Suppressor macrophage (primary cell): ENCODE measurements around the gene ZNF716.
"Not testable (repeated sequence)": the region's sequence is repeated elsewhere in the genome, so short reads cannot be mapped to it uniquely, and the experiment has no call there.

ENCODE experiments used
- DNase-seq, 4 experiments: peaks; one replicate each; pipeline ENCODE4 v3.0.0-alpha.2; 2020 to 2022

ZNF716 gene

DNA sequence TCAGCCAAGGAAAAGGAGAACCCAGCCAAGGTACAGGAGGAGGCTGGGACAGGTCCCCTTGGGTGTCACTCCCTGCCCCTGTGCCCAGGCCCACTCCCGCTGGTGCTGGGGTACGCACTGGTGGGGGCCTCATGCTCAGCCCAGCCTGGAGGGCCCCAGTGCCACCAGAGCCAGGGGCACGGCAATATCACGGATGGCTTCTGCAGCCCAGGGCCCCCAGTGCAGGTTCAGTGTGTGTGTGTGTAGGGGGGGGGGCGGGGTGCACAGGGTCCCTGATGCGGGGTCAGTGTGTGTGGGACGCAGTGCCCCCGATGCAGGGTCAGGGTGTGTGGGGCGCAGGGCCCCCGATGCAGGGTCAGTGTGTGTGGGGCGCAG lies 23.4 kb upstream of the ZNF716 start:
- DNase-seq: no peak

DNA sequence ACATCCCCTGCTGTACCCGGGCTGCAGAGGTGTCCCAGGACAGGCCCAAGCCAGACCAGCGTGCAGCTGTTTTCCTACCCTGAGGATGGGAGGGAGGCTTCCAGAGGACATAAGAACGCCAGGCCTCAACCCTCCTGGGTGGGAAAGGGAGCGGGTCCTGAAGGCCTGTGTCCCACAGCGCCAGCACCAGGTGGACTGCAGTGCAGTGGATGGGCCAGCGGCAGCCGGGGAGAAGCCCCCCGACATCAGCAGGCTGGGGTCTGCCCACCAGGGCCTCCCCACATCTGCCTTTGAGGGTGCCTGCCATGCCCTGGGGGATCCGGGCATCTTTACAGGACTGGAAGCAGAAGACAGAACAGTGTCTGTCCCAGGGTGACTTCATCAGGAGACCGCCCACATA lies 22.8 kb upstream of the ZNF716 start:
- DNase-seq: no peak

DNA sequence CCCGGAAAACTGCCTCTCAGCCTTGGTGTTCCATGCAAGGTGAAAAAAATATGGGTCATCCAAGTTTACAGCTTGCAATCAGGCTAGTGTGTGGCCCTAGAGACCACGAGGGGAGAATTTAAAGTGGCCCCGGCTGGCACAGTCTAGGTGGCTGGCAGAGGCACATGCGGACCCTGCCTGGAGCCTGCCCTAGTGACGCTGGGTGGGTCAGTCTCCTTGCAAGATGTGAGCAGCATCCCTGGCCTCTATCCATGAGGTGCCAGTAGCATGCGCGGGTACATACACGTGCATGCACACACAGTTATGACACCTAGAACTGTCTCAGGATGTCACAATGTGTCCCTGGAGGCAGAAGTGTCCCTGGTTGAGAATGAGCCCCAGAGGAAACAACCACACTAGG lies 22.4 kb upstream of the ZNF716 start:
- no peak for DNase-seq

DNA sequence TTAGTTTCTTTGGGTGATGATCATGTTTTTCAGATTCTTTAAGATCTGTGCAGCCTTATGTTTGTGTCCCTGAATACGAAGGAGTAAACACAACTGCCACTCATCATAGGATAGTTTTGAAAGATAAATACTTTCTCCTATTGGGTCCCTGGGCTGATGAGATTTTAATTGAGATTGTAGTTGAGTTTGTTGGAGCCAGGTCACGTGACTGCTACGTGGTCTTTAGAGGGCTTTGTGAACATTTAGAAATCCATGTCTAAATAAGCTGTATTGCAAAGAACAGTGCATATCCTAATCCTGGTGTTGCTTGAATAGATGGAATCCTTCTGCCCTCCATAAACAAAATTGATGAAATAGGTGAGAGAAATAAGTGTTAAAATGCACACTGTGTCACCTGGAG lies 17.4 kb upstream of the ZNF716 start:
- DNase-seq: no peak

DNA sequence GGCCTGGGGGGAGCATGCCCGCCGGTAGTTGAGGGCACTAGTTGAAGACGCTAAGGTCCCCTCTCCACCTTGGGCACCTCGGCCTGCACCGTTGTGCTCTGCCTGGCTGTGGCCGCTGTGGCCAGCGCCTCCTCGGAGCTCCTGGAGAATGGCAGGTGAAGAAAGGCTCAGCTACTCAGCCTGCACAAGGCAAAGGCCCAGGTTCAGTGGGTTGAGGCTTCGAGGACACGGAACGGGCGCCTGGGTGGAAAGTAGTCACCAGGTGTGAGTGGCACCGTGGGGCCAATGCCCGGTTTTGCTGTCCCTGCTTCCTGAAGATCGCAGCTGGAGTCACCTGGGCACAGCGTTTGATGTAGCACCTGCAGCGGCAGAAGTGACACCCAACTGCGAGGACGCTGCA lies 12.4 kb upstream of the ZNF716 start:
- no peak for DNase-seq

DNA sequence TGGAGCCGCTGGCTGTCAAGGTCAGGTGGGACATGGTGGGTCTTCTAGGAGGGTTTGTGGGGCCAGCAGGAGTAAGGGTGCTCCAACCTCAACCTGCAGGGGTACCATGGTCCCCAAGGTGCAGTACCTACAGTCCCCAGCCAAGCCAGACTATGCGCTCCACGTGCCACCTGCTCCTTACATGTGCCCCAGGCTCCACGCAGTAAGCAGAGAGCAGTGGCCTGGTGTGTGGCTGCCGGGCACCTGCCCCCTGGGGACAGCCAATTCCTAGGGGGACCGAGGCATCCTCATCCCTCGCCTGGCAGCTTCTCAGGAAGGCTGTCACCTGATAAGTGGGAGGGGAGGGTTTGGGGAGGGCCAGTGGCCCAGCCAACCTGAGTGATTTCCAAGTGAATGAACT lies 11.7 kb upstream of the ZNF716 start:
- DNase-seq: no peak

DNA sequence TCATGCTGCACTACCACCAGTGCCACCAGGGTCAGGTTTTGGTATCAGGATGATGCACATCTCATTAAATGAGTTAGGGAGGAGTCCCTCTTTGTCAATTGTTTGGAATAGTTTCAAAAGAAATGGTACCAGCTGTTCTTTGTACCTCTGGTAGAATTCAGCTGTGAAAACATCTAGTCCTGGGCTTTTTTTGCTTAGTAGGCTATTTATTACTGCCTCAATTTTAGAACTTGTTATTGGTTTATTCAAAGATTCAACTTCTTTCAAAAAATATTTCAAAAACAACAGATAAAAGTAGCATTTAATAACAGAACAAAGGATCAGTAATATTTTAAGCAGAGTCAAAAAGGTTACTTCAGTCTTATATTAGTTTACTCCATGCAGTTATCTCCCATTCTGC lies 6.4 kb upstream of the ZNF716 start:
- no peak for DNase-seq

DNA sequence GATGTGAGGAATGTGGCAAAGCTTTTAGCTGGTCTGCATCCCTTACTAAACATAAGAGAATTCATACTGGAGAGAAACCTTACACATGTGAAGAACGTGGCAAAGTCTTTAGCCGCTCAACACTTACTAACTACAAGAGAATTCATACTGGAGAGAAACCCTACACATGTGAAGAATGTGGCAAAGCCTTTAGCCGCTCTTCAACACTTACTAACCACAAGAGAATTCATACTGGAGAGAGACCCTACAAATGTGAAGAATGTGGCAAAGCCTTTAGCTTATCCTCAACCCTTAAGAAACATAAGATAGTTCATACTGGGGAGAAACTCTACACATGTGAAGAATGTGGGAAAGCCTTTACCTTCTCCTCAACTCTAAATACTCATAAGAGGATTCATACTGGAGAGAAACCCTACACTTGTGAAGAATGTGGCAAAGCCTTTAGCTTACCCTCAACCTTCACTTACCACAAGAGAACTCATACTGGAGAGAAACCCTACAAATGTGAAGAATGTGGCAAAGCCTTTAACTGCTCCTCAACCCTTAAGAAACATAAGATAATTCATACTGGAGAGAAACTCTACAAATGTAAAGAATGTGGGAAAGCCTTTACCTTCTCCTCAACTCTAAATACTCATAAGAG lies 19.3 kb downstream of the ZNF716 start:
- not testable (repeated sequence) for DNase-seq

DNA sequence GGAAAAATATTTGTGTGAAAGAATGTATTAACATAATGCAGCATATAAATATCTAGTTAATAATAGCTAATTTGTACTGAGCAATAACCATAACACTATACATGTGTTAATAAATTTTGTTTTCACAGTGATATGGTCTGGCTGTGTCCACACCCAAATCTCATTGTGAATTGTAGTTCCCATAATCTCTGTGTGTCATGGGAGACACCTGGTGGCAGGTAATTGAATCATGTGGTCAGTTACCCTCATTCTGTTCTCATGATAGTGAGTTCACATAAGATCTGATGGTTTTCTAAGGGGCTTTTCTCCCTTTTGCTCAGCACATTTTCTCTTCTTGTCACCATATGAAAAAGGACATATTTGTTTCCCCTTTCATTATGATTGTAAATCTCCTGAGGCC lies 30.3 kb downstream of the ZNF716 start:
- not testable (repeated sequence) for DNase-seq

DNA sequence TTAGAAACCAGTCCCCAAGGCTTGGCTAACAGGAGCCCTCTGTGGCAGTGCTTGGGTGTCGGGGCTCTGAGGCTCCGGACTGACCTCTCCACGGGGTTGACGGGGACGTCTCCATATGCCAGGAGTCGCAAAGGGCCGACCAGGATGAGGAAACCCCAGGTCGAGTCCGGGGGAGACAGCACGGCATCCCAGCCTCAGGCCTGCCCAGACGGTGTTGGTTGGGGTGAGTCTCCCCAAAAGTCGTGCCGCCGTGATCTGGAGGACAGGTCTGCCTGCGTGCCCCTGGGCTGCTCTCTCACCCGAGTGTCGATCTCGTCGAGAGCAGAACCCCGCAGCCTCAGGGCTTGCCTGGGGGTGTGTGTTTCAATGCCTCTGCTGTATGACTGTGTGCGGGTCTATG lies 35.0 kb downstream of the ZNF716 start:
- DNase-seq: not testable (repeated sequence)

DNA sequence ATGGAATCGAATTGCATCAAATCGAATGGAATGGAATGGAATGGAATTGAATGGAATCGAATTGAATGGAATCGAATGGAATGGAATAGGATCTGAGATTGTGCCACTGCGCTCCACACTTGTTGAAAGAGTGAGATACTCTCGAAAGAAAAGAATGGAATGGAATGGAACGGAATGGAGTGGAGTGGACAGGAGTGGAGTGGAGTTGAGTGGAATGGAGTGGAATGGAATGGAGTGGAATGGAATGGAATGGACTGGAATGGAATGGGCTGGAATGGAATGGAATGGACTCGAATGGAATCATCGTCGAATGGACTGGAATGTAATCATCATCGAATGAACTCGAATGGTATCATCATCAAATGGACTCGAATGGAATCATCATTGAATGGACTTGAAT lies 38.0 kb downstream of the ZNF716 start:
- no peak for DNase-seq

DNA sequence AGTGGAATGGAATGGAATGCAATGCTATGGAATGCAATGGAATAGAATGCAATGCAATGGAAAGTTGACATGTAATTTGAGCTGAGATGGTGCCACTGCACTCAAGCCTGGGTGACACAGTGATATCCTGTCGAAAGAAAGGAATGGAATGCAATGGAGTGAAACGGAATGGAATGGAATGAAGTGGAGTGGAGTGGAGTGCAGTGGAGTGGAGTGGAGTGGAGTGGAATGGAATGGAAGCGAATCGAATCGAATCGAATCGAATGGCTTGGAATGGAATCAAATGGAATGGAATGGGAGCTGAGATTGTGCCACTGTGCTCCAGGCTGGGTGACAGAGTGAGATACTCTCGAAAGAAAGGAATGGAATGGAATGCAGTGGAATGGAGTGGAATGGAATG lies 45.1 kb downstream of the ZNF716 start:
- not testable (repeated sequence) for DNase-seq

DNA sequence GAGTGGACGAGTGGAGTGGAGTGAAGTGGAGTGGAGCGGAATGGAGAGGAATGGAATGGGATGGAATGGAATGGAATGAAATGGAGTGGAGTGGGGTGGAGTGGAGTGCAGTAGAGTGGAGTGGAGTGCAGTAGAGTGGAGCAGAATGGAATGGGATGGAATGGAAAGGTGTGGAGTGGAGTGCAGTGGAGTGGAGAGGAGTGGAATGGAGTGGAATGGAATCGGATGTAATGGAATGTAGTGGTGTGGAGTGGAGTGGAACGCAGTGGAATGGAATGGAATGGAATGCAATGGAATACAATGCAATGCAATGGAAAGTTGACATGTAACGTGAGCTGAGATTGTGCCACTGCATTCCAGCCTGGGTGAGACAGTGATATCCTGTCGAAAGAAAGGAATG lies 46.4 kb downstream of the ZNF716 start:
- no peak for DNase-seq

DNA sequence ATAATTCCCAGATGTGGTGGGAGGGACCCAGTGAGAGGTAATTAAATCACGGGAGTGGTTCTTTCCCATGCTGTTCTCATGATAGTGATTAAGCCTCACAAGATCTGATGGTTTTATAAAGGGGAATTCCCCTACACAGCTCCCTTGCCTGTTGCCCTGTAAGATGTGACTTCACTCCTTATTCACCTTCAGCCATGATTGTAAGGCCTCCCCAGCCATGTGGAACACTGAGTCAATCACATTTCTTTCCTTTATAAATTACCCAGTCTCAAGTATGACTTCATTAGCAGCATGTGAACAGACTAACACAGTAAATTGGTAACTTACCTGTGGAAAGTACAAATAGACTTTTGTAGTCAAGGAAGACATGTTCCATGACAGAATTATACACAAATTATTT lies 55.2 kb downstream of the ZNF716 start:
- no peak for DNase-seq
